Stimulated activated naive CD8-positive, alpha-beta T cell treated with anti-CD3 and anti-CD28 coated beads, Interleukin-15, amount 100 ng/mL, for 72 hours (primary cell): ENCODE data around the gene SLA2.
A peak's percentile ranks its signal among the peaks of the same experiment; 100 is the strongest.
"Not testable (repeated sequence)": the region's sequence is repeated elsewhere in the genome, so short reads cannot be mapped to it uniquely, and the experiment has no call there.

ENCODE experiments used
- ATAC-seq: fragments of 150-1000 bp; cut with Tn5 transposase; 2 replicates; pipeline ENCODE4 v1.10.0; 2021; ENCODE audit warnings: mild to moderate bottlenecking, moderate library complexity
- DNase-seq, 2 donors: peaks; one replicate each; pipeline ENCODE4 v3.0.0; 2021 to 2022
- H3K27ac Mint-ChIP-seq, 2 donors: one replicate each; pipeline ENCODE4 v1.8.0; 2022; ENCODE audit warnings: mild to moderate bottlenecking in 2 of 2, mixed read lengths in 2 of 2, moderate library complexity in 2 of 2
- H3K27me3 Mint-ChIP-seq: one replicate; pipeline ENCODE4 v1.8.0; 2022; ENCODE audit warnings: mixed read lengths
- H3K4me1 Mint-ChIP-seq: one replicate; pipeline ENCODE4 v1.8.0; 2022; ENCODE audit warnings: mild to moderate bottlenecking, mixed read lengths
- H3K4me3 Mint-ChIP-seq, 2 donors: one replicate each; pipeline ENCODE4 v1.8.0; 2022; ENCODE audit warnings: mild to moderate bottlenecking in 2 of 2, mixed read lengths in 2 of 2, moderate library complexity in 1 of 2
- H3K9me3 Mint-ChIP-seq, 2 donors: one replicate each; pipeline ENCODE4 v1.8.0; 2022; ENCODE audit warnings: mixed read lengths in 2 of 2

Gene SLA2

GRCh38 chr20:36632147-36632486 is 13.9 kb downstream of the SLA2 start:
- peak overlapping the region in 1 of 2 donors; percentile 92 for H3K27ac Mint-ChIP-seq
- no peak overlapping the region for H3K4me3 Mint-ChIP-seq
- H3K27me3 Mint-ChIP-seq, result no peaks in the 10 kb centered on the region
- no peak for ATAC-seq
- no peak for DNase-seq
- no peaks in the 10 kb centered on the region for H3K9me3 Mint-ChIP-seq
- H3K4me1 Mint-ChIP-seq, result peaks cover 47% of the 10 kb centered on the region

GRCh38 chr20:36631646-36632045 is 14.3 kb downstream of the SLA2 start:
- H3K27me3 Mint-ChIP-seq, result no peaks in the 10 kb centered on the region
- H3K4me3 Mint-ChIP-seq, result no peak overlapping the region
- ATAC-seq, result no peak
- H3K4me1 Mint-ChIP-seq, result peaks cover 52% of the 10 kb centered on the region
- peak overlapping the region in 1 of 2 donors; percentile 92 for H3K27ac Mint-ChIP-seq
- H3K9me3 Mint-ChIP-seq, result no peaks in the 10 kb centered on the region
- DNase-seq, result no peak

- H3K4me1 Mint-ChIP-seq, result peaks cover 55% of the 10 kb centered on the region
- peak; percentile 38 to 61 for DNase-seq
- H3K27ac Mint-ChIP-seq, result peak overlapping the region; percentile 98 to 99
- peak overlapping the region; percentile 84 to 92 for H3K4me3 Mint-ChIP-seq
- ATAC-seq, result peak; percentile 96
- no peaks in the 10 kb centered on the region for H3K27me3 Mint-ChIP-seq
- H3K9me3 Mint-ChIP-seq, result no peaks in the 10 kb centered on the region
Observed at GRCh38 chr20:36629719-36630681, 16.0 kb downstream of the SLA2 start.

- H3K9me3 Mint-ChIP-seq, result no peaks in the 10 kb centered on the region
- H3K4me1 Mint-ChIP-seq, result peaks cover 63% of the 10 kb centered on the region
- peak overlapping the region in 1 of 2 donors; percentile 19 for H3K4me3 Mint-ChIP-seq
- H3K27ac Mint-ChIP-seq, result no peak overlapping the region
- ATAC-seq (peak; percentile 67), DNase-seq (peak in 1 of 2 donors; percentile 34)
- no peaks in the 10 kb centered on the region for H3K27me3 Mint-ChIP-seq
Observed at GRCh38 chr20:36628076-36628475, 17.9 kb downstream of the SLA2 start.

- H3K4me3 Mint-ChIP-seq, result no peak overlapping the region
- no peak for ATAC-seq
- no peaks in the 10 kb centered on the region for H3K9me3 Mint-ChIP-seq
- peak overlapping the region in 1 of 2 donors; percentile 81 for H3K27ac Mint-ChIP-seq
- H3K27me3 Mint-ChIP-seq, result no peaks in the 10 kb centered on the region
- DNase-seq, result no peak
- peaks cover 41% of the 10 kb centered on the region for H3K4me1 Mint-ChIP-seq
Observed at GRCh38 chr20:36624944-36625324, 21.1 kb downstream of the SLA2 start.

- no peaks in the 10 kb centered on the region for H3K27me3 Mint-ChIP-seq
- ATAC-seq, result no peak
- H3K27ac Mint-ChIP-seq, result peak overlapping the region in 1 of 2 donors; percentile 55
- no peaks in the 10 kb centered on the region for H3K9me3 Mint-ChIP-seq
- peaks cover 35% of the 10 kb centered on the region for H3K4me1 Mint-ChIP-seq
- H3K4me3 Mint-ChIP-seq, result no peak overlapping the region
- DNase-seq, result no peak
Observed at GRCh38 chr20:36624068-36624943, 21.7 kb downstream of the SLA2 start.

- Mint-ChIP-seq H3K27me3 (no peaks in the 10 kb centered on the region), H3K4me3 (no peak overlapping the region), H3K9me3 (no peaks in the 10 kb centered on the region), H3K27ac (no peak overlapping the region), H3K4me1 (peaks cover 28% of the 10 kb centered on the region)
- no peak for DNase-seq
- ATAC-seq, result no peak
Observed at GRCh38 chr20:36623444-36623843, 22.6 kb downstream of the SLA2 start.

- no peaks in the 10 kb centered on the region for H3K9me3 Mint-ChIP-seq
- H3K4me1 Mint-ChIP-seq, result peaks cover 21% of the 10 kb centered on the region
- H3K27me3 Mint-ChIP-seq, result no peaks in the 10 kb centered on the region
- peak overlapping the region; percentile 77 to 86 for H3K27ac Mint-ChIP-seq
- DNase-seq, result no peak
- no peak for ATAC-seq
- no peak overlapping the region for H3K4me3 Mint-ChIP-seq
Observed at GRCh38 chr20:36620917-36621316, 25.1 kb downstream of the SLA2 start.

GRCh38 chr20:36614781-36615557 is 31.0 kb downstream of the SLA2 start:
- Mint-ChIP-seq H3K4me1 (peaks cover 31% of the 10 kb centered on the region), H3K9me3 (no peaks in the 10 kb centered on the region), H3K27me3 (no peaks in the 10 kb centered on the region), H3K27ac (peak overlapping the region; percentile 2 to 91), H3K4me3 (no peak overlapping the region)
- DNase-seq (no peak), ATAC-seq (no peak)

GRCh38 chr20:36613974-36614373 is 32.0 kb downstream of the SLA2 start:
- Mint-ChIP-seq H3K27me3 (no peaks in the 10 kb centered on the region), H3K4me3 (no peak overlapping the region), H3K9me3 (no peaks in the 10 kb centered on the region), H3K27ac (peak overlapping the region; percentile 78 to 93), H3K4me1 (peaks cover 31% of the 10 kb centered on the region)
- ATAC-seq, result no peak
- no peak for DNase-seq

GRCh38 chr20:36611625-36612024 is 34.4 kb downstream of the SLA2 start:
- no peak for DNase-seq
- Mint-ChIP-seq H3K9me3 (no peaks in the 10 kb centered on the region), H3K27ac (no peak overlapping the region), H3K4me1 (peaks cover 46% of the 10 kb centered on the region), H3K27me3 (no peaks in the 10 kb centered on the region), H3K4me3 (no peak overlapping the region)
- ATAC-seq, result no peak

GRCh38 chr20:36608388-36608728 is 37.6 kb downstream of the SLA2 start:
- Mint-ChIP-seq H3K27ac (peak overlapping the region in 1 of 2 donors; percentile 61), H3K4me1 (peaks cover 40% of the 10 kb centered on the region)
- not testable (repeated sequence) for DNase-seq, H3K9me3 Mint-ChIP-seq, H3K27me3 Mint-ChIP-seq, H3K4me3 Mint-ChIP-seq, ATAC-seq

GRCh38 chr20:36607586-36608387 is 38.2 kb downstream of the SLA2 start:
- peak overlapping the region; percentile 14 to 61 for H3K27ac Mint-ChIP-seq
- H3K27me3 Mint-ChIP-seq, result no peaks in the 10 kb centered on the region
- no peak for ATAC-seq
- H3K9me3 Mint-ChIP-seq, result no peaks in the 10 kb centered on the region
- peaks cover 34% of the 10 kb centered on the region for H3K4me1 Mint-ChIP-seq
- DNase-seq, result no peak
- H3K4me3 Mint-ChIP-seq, result peak overlapping the region; percentile 73 to 93

- no peaks in the 10 kb centered on the region for H3K27me3 Mint-ChIP-seq
- no peak for ATAC-seq
- peaks cover 34% of the 10 kb centered on the region for H3K4me1 Mint-ChIP-seq
- DNase-seq, result no peak
- H3K4me3 Mint-ChIP-seq, result peak overlapping the region; percentile 93 to 97
- no peaks in the 10 kb centered on the region for H3K9me3 Mint-ChIP-seq
- H3K27ac Mint-ChIP-seq, result peak overlapping the region; percentile 93 to 96
Observed at GRCh38 chr20:36606158-36607066, 39.6 kb downstream of the SLA2 start.
